Neural cell (in vitro differentiated cells): ENCODE measurements around the gene MC1R.

ENCODE experiments used
- CTCF ChIP-seq: fragments of 450-650 bp; IDR thresholded peaks from 2 replicates; pipeline ENCODE4 v1.5.1; 2014; ENCODE audit warnings: antibody characterized with exemption, mild to moderate bottlenecking, moderate library complexity; ENCODE audit not compliant: poor library complexity, severe bottlenecking
- MXI1 ChIP-seq: fragments of 450-650 bp; conservative IDR thresholded peaks from 2 replicates; pipeline ENCODE4 v1.6.1; 2014; ENCODE audit warnings: antibody characterized with exemption, mild to moderate bottlenecking; ENCODE audit not compliant: poor library complexity, severe bottlenecking
- POLR2AphosphoS5 ChIP-seq: IDR thresholded peaks from 2 replicates; pipeline ENCODE4 v1.6.1; 2012
- SMC3 ChIP-seq: fragments of 450-650 bp; conservative IDR thresholded peaks from 2 replicates; pipeline ENCODE4 v1.6.1; 2014; ENCODE audit warnings: antibody characterized with exemption, mild to moderate bottlenecking, moderate library complexity; ENCODE audit not compliant: poor library complexity

- no peak for TF ChIP-seq CTCF
- no peak for TF ChIP-seq MXI1
- no peak for TF ChIP-seq SMC3
- TF ChIP-seq POLR2AphosphoS5, result no peak
Measured at GRCh38 chr16:89921702-89922476, 3.2 kb downstream of the MC1R start.
